Effector memory CD8-positive, alpha-beta T cell (primary cell): ENCODE results near the gene AHDC1.
"Not testable (repeated sequence)": the region's sequence is repeated elsewhere in the genome, so short reads cannot be mapped to it uniquely, and the experiment has no call there.

Experiments
- ATAC-seq: fragments of 150-1000 bp; cut with Tn5 transposase; replicated peaks from 2 replicates; pipeline ENCODE4 v1.10.0; 2021; ENCODE audit warnings: mild to moderate bottlenecking, moderate library complexity
- DNase-seq, 3 experiments: peaks; one replicate each; pipeline ENCODE4 v3.0.0; 2021
- H3K27ac Mint-ChIP-seq, 2 donors: one replicate each; pipeline ENCODE4 v1.8.0; 2022; ENCODE audit warnings: mild to moderate bottlenecking in 2 of 2, mixed read lengths in 2 of 2, moderate library complexity in 2 of 2
- H3K27me3 Mint-ChIP-seq, 2 donors: one replicate each; pipeline ENCODE4 v1.8.0; 2022; ENCODE audit warnings: mixed read lengths in 2 of 2
- H3K36me3 Mint-ChIP-seq: one replicate; pipeline ENCODE4 v1.8.0; 2022; ENCODE audit warnings: mild to moderate bottlenecking, moderate library complexity, mixed read lengths; ENCODE audit not compliant: insufficient read depth
- H3K4me1 Mint-ChIP-seq, 2 donors: one replicate each; pipeline ENCODE4 v1.8.0; 2022; ENCODE audit warnings: low read depth in 2 of 2, mixed read lengths in 2 of 2
- H3K4me3 Mint-ChIP-seq, 2 donors: one replicate each; pipeline ENCODE4 v1.8.0; 2022; ENCODE audit warnings: mild to moderate bottlenecking in 2 of 2, mixed read lengths in 2 of 2, moderate library complexity in 2 of 2
- H3K9me3 Mint-ChIP-seq, 2 donors: one replicate each; pipeline ENCODE4 v1.8.0; 2022; ENCODE audit warnings: mixed read lengths in 2 of 2
- total RNA-seq, 9 experiments: gene quantifications; one replicate each; lab custom pipeline; 2026; lab: John Stamatoyannopoulos, UW

The AHDC1 gene
- total RNA-seq = 6.3 to 34.3 (median 12.8) reads per million in 9 experiments

- H3K36me3 Mint-ChIP-seq = peaks cover 17% of the 10 kb centered on the region
- H3K9me3 Mint-ChIP-seq = no peaks in the 10 kb centered on the region
- DNase-seq (peak; percentile 91 to 94 (median 92)), ATAC-seq (peak; percentile 89)
- H3K27me3 Mint-ChIP-seq = no peaks in the 10 kb centered on the region
- peak within 1 kb of the TSS; percentile 88 to 97 for H3K27ac Mint-ChIP-seq
- H3K4me1 Mint-ChIP-seq = peaks cover 27 to 34% of the 10 kb centered on the region in 2 donors
- H3K4me3 Mint-ChIP-seq = peak within 1 kb of the TSS; percentile 88 to 92
Measured at GRCh38 chr1:27603681-27604578, at the start of gene AHDC1. Gene AHDC1, minus strand, starts transcription at chr1:27604144. Its CDS starts 52,029 bp downstream, at chr1:27552115.

DNA sequence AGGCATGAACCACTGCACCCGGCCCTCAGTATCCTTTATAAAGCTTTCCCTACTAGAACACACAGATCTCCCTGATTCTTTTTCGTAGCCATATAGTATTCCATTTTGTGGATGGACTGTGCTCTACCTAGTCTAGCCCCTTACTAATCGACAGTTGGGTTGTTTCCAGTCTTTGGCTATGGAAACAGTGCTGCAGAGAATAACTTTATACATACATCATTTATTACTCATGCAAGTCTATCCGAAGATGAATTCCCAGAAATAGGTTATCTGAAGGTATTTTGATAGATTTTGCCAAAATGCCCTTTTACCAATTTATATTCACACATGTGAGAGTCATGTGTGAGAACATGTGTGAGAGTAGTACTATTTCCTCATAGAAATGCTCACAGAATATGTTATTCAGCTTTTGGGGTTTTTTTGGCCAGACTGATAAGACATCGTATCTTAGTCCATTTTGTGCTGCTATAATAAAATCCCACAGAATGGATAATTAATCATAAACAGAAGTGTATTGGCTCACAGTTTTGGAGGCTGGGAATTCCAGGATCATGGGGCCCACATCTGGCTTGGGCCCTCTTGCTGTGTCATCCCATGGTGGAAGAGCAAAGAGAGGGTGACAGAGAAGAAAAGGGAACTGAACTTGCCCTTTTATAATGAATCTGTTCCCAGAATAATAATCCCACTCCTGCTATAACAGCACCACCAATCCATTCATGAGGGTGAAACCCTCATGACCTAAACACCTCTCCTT is 48.3 kb upstream of the AHDC1 start:
- Mint-ChIP-seq H3K27me3 (no peaks in the 10 kb centered on the region), H3K4me3 (no peak overlapping the region), H3K27ac (no peak overlapping the region), H3K9me3 (no peaks in the 10 kb centered on the region), H3K36me3 (no peaks in the 10 kb centered on the region), H3K4me1 (peaks cover 4 to 8% of the 10 kb centered on the region in 2 donors)
- DNase-seq = no peak
- ATAC-seq = no peak

- Mint-ChIP-seq H3K9me3 (no peaks in the 10 kb centered on the region), H3K4me1 (peaks cover 4 to 8% of the 10 kb centered on the region in 2 donors), H3K27ac (peak overlapping the region in 1 of 2 donors; percentile 33), H3K27me3 (no peaks in the 10 kb centered on the region), H3K4me3 (no peak overlapping the region), H3K36me3 (no peaks in the 10 kb centered on the region)
- ATAC-seq (no peak), DNase-seq (no peak)
Measured at GRCh38 chr1:27650539-27651175, 46.7 kb upstream of the AHDC1 start.

- ATAC-seq (no peak), DNase-seq (no peak)
- Mint-ChIP-seq H3K27ac (peak overlapping the region in 1 of 2 donors; percentile 33), H3K4me3 (no peak overlapping the region), H3K36me3 (no peaks in the 10 kb centered on the region), H3K4me1 (peaks cover 4 to 8% of the 10 kb centered on the region in 2 donors), H3K9me3 (no peaks in the 10 kb centered on the region), H3K27me3 (no peaks in the 10 kb centered on the region)
Measured at GRCh38 chr1:27650171-27650538, 46.2 kb upstream of the AHDC1 start.

GRCh38 chr1:27649306-27649635 is 45.3 kb upstream of the AHDC1 start:
- ATAC-seq (no peak), DNase-seq (no peak)
- Mint-ChIP-seq H3K4me1 (peaks cover 5% of the 10 kb centered on the region in 2 donors), H3K4me3 (no peak overlapping the region), H3K27me3 (no peaks in the 10 kb centered on the region), H3K36me3 (no peaks in the 10 kb centered on the region), H3K27ac (no peak overlapping the region), H3K9me3 (no peaks in the 10 kb centered on the region)

GRCh38 chr1:27648602-27649305 is 44.8 kb upstream of the AHDC1 start:
- ATAC-seq = no peak
- Mint-ChIP-seq H3K4me1 (peaks cover 8 to 10% of the 10 kb centered on the region in 2 donors), H3K36me3 (no peaks in the 10 kb centered on the region), H3K27me3 (no peaks in the 10 kb centered on the region), H3K9me3 (no peaks in the 10 kb centered on the region), H3K4me3 (no peak overlapping the region), H3K27ac (no peak overlapping the region)
- no peak for DNase-seq

DNA sequence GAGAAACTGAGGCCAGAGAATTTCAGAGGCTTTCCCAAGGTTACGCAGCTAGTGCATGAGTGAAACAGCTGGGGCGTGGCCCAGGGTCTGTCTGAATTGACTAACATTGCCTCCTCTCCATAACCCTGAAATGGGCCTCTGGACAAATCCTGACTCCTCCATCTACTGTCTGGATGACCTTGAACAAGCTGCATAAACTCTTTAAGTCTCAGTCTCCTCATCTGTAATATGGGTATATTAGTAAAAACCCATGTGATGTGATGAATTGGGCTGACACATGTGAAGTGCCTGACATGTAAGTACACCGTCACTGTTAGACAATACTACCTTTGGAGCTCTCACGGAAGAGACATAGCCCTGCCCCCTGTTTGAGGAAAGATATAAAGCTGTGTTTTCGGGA is 43.4 kb upstream of the AHDC1 start:
- no peak overlapping the region for H3K4me3 Mint-ChIP-seq
- DNase-seq (no peak), ATAC-seq (no peak)
- H3K4me1 Mint-ChIP-seq = peaks cover 12 to 14% of the 10 kb centered on the region in 2 donors
- no peaks in the 10 kb centered on the region for H3K9me3 Mint-ChIP-seq
- no peak overlapping the region for H3K27ac Mint-ChIP-seq
- H3K27me3 Mint-ChIP-seq = no peaks in the 10 kb centered on the region
- no peaks in the 10 kb centered on the region for H3K36me3 Mint-ChIP-seq

DNA sequence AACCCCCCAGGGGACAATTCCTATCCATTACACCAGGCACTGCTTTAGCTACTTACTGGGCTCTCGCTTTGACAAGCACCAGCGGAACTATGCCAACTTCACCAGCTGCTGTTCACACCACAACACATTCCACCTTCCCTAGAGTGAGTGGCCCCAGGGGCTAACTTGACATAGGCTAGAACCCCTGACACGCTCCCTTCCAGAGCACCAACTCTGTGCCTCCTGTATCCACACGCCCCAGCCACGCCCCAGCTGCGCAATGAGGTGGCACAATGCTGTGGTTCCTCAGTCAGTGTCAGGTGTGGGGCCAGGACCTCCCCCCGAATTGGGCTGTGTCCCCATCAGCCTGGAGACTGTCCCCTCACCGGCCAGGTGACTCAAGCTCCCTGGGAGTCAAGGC is 42.7 kb upstream of the AHDC1 start:
- H3K4me3 Mint-ChIP-seq = no peak overlapping the region
- peaks cover 3% of the 10 kb centered on the region for H3K36me3 Mint-ChIP-seq

DNA sequence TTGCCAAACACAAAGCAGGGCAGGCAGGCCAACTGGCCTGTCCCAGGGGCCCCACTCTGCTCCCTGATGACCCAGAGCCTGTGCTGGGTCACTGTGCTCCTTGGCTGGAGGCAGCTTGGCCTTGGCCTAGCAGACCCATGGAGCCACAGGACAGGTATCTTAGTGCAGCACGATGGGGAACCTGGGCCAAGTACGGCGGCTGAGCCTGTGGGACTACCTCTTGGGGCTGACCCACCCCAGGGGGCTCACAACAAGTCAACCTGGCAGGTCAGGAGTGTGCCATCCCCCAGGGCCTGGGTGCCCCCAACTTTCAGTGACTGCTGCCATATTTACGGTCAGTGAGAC is 41.1 kb upstream of the AHDC1 start:
- Mint-ChIP-seq H3K27me3 (no peaks in the 10 kb centered on the region), H3K27ac (peak overlapping the region in 1 of 2 donors; percentile 27), H3K4me1 (peaks cover 8 to 10% of the 10 kb centered on the region in 2 donors), H3K4me3 (no peak overlapping the region), H3K9me3 (no peaks in the 10 kb centered on the region), H3K36me3 (peaks cover 3% of the 10 kb centered on the region)
- DNase-seq = no peak
- ATAC-seq = no peak

More for the DNA sequence above, 42.7 kb upstream of the AHDC1 start:
- ATAC-seq (no peak), DNase-seq (no peak)
- Mint-ChIP-seq H3K27me3 (no peaks in the 10 kb centered on the region), H3K27ac (no peak overlapping the region), H3K4me1 (peaks cover 12 to 14% of the 10 kb centered on the region in 2 donors), H3K9me3 (no peaks in the 10 kb centered on the region)

DNA sequence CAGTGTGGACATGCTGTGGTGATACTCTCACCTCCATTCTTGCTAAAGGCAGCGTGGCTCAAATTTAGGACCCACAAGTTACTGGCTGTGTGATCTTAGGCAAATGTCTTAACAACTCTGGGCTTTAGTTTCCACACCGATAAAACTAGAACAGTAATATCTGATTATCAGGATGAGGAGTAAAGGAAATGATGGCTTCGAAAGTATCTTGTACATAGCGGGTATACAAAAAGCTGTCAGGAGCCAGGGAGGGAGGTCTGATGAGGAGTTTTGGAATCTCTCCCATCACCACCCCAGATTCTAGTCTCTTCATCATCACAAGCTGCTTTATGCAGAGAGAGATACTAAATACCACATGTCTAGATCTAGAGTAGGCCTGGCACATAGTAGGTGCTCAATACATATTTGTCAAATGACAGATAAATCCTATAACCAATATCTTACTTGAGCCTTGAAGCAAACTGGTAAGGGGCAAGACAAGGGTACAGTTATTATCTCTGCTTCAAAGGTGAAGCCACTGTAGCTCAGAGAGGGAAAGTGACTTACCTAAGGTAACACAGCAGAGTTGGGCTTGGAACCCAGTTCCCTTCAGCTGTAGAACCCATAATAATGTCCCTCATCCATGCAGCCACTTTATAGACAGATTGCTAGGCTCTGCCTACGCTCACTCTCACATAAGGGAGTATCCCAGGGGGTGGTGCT is 40.6 kb upstream of the AHDC1 start:
- no peak for ATAC-seq
- Mint-ChIP-seq H3K36me3 (peaks cover 3% of the 10 kb centered on the region), H3K27me3 (no peaks in the 10 kb centered on the region), H3K4me3 (no peak overlapping the region), H3K4me1 (peaks cover 8 to 10% of the 10 kb centered on the region in 2 donors), H3K27ac (peak overlapping the region; percentile 49 to 81), H3K9me3 (no peaks in the 10 kb centered on the region)
- DNase-seq = no peak

DNA sequence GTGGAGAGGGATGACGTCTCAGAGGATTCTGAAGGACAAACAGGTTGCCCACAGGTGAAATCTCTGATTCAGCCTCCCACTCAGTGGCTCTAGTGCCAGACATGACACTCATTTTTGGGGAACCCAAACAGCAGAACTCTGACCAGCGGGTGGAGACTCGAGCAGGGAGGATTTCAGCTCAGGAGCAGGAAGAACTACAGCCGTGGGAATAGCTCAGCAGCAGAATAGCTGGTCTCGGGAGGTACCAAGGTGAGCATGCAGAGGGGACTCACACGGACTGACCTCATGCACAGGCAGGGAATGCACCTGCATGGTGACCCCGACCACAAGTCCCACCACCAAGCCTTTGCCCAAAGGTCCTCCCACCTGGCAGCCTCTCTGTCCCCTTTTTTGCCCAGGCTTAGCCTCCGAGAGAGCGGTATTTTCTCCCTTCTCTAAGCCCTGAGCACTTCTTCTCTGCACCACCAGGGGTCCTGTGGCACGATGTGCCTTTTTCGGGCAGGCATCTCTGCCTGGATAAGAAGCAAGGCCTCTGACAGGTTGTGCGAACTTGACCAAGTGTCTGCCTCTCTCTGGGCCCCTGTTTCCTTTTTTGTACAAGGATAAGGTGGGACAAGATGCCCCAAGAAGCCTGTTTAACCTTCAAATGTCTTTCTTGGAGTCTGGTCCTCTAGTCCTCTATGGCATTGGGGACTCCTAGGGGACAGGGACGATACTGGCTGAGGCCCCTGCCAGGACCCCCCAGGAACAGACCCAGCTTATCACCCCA is 39.8 kb upstream of the AHDC1 start:
- H3K9me3 Mint-ChIP-seq = no peaks in the 10 kb centered on the region
- no peaks in the 10 kb centered on the region for H3K27me3 Mint-ChIP-seq
- peak overlapping the region; percentile 49 to 81 for H3K27ac Mint-ChIP-seq
- ATAC-seq (peak; percentile 99), DNase-seq (peak; percentile 67 to 74 (median 70))
- peaks cover 11 to 12% of the 10 kb centered on the region in 2 donors for H3K4me1 Mint-ChIP-seq
- H3K4me3 Mint-ChIP-seq = no peak overlapping the region
- peaks cover 3% of the 10 kb centered on the region for H3K36me3 Mint-ChIP-seq

DNA sequence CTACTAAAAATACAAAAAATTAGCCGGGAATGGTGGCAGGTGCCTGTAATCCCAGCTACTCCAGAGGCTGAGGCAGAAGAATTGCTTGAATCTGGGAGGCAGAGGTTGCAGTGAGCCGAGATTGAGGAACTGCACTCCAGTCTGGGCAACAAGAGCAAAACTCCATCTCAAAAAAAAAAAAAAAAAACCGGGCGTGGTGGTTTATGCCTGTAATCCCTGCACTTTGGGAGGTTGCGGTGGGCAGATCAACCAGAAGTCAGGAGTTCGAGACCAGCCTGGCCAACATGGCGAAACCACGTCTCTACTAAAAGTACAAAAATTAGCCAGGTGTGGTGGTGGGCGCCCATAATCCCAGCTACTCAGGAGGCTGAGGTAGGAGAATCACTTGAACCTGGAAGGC is 36.6 kb upstream of the AHDC1 start:
- not testable (repeated sequence) for H3K27me3 Mint-ChIP-seq, ATAC-seq, H3K4me3 Mint-ChIP-seq, H3K27ac Mint-ChIP-seq, H3K9me3 Mint-ChIP-seq, DNase-seq
- peaks cover 12% of the 10 kb centered on the region for H3K36me3 Mint-ChIP-seq
- H3K4me1 Mint-ChIP-seq = peaks cover 22 to 24% of the 10 kb centered on the region in 2 donors
